ENCODE data around the gene ALG3.

Gene ALG3
- 8.1 to 11.6 (median 10.0) reads per million in 3 donors for total RNA-seq

- peaks cover 3% of the 10 kb centered on the region for H3K4me1 ChIP-seq (ENCODE audit: control insufficient read depth, insufficient read depth, low read length, poor library complexity, severe bottlenecking)
- no peaks in the 10 kb centered on the region for H3K9me3 ChIP-seq (ENCODE audit: control insufficient read depth, low read length)
- H3K36me3 ChIP-seq (ENCODE audit: control insufficient read depth, insufficient read depth, low read length), result peaks cover 20% of the 10 kb centered on the region
- peak; percentile 73 to 79 (median 73) for DNase-seq
- peak within 1 kb of the TSS; percentile 71 for H3K27ac ChIP-seq (ENCODE audit: insufficient read depth, low read length, poor library complexity, severe bottlenecking)
- peak within 1 kb of the TSS; percentile 82 for H3K4me3 ChIP-seq (ENCODE audit: insufficient read depth, low read depth, low read length, poor library complexity, severe bottlenecking)
- no peaks in the 10 kb centered on the region for H3K27me3 ChIP-seq (replicated peaks; ENCODE audit: control insufficient read depth, insufficient read depth, low read length, poor library complexity, severe bottlenecking)
These were observed at the start of gene ALG3 for GRCh38 chr3:184248454-184249411. TSS of gene ALG3 (minus strand) at chr3:184248962. CDS start at chr3:184248940, 22 bp downstream.

- H3K27ac ChIP-seq (ENCODE audit: insufficient read depth, low read length, poor library complexity, severe bottlenecking), result no peak overlapping the region
- DNase-seq, result no peak
- peaks cover 10% of the 10 kb centered on the region for H3K36me3 ChIP-seq (ENCODE audit: control insufficient read depth, insufficient read depth, low read length)
- no peaks in the 10 kb centered on the region for H3K27me3 ChIP-seq (replicated peaks; ENCODE audit: control insufficient read depth, insufficient read depth, low read length, poor library complexity, severe bottlenecking)
- H3K9me3 ChIP-seq (ENCODE audit: control insufficient read depth, low read length), result no peaks in the 10 kb centered on the region
- no peak overlapping the region for H3K4me3 ChIP-seq (ENCODE audit: insufficient read depth, low read depth, low read length, poor library complexity, severe bottlenecking)
- H3K4me1 ChIP-seq (ENCODE audit: control insufficient read depth, insufficient read depth, low read length, poor library complexity, severe bottlenecking), result peaks cover 6% of the 10 kb centered on the region
These were observed 47.9 kb upstream of the ALG3 start for GRCh38 chr3:184296616-184297015.

DNA sequence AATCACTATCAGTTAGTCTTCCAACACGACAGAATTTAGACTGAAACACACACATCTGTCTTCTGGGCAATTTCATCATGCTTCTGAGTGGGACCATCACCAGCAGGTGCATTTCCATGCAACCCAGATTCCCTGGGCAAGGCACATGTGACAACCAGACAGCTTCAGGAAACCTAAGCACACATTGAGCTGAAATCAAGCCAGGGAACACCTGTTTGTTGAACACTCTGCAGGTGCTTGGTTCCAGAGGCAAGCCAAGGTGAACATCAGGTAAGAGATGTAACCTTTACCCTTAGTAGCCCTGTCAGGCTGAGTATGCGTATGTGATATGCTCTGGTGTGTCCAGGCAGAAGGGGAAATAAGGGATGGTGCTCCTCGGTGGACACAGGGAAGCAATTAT is 47.0 kb upstream of the ALG3 start:
- Histone ChIP-seq H3K4me1 (ENCODE audit: control insufficient read depth, insufficient read depth, low read length, poor library complexity, severe bottlenecking) (peaks cover 6% of the 10 kb centered on the region), H3K9me3 (ENCODE audit: control insufficient read depth, low read length) (no peaks in the 10 kb centered on the region)
- no peak for DNase-seq

GRCh38 chr3:184291738-184292445 is 43.1 kb upstream of the ALG3 start:
- Histone ChIP-seq H3K4me1 (ENCODE audit: control insufficient read depth, insufficient read depth, low read length, poor library complexity, severe bottlenecking) (no peaks in the 10 kb centered on the region), H3K27ac (ENCODE audit: insufficient read depth, low read length, poor library complexity, severe bottlenecking) (no peak overlapping the region), H3K4me3 (ENCODE audit: insufficient read depth, low read depth, low read length, poor library complexity, severe bottlenecking) (no peak overlapping the region), H3K36me3 (ENCODE audit: control insufficient read depth, insufficient read depth, low read length) (no peaks in the 10 kb centered on the region), H3K27me3 (replicated peaks; ENCODE audit: control insufficient read depth, insufficient read depth, low read length, poor library complexity, severe bottlenecking) (peaks cover 3% of the 10 kb centered on the region), H3K9me3 (ENCODE audit: control insufficient read depth, low read length) (no peaks in the 10 kb centered on the region)
- DNase-seq, result no peak

More for the DNA sequence above, 47.0 kb upstream of the ALG3 start:
- Histone ChIP-seq H3K27me3 (replicated peaks; ENCODE audit: control insufficient read depth, insufficient read depth, low read length, poor library complexity, severe bottlenecking) (no peaks in the 10 kb centered on the region), H3K27ac (ENCODE audit: insufficient read depth, low read length, poor library complexity, severe bottlenecking) (no peak overlapping the region), H3K4me3 (ENCODE audit: insufficient read depth, low read depth, low read length, poor library complexity, severe bottlenecking) (no peak overlapping the region), H3K36me3 (ENCODE audit: control insufficient read depth, insufficient read depth, low read length) (peaks cover 4% of the 10 kb centered on the region)

- Histone ChIP-seq H3K27me3 (replicated peaks; ENCODE audit: control insufficient read depth, insufficient read depth, low read length, poor library complexity, severe bottlenecking) (peaks cover 3% of the 10 kb centered on the region), H3K36me3 (ENCODE audit: control insufficient read depth, insufficient read depth, low read length) (no peaks in the 10 kb centered on the region), H3K4me1 (ENCODE audit: control insufficient read depth, insufficient read depth, low read length, poor library complexity, severe bottlenecking) (no peaks in the 10 kb centered on the region), H3K9me3 (ENCODE audit: control insufficient read depth, low read length) (no peaks in the 10 kb centered on the region), H3K27ac (ENCODE audit: insufficient read depth, low read length, poor library complexity, severe bottlenecking) (no peak overlapping the region), H3K4me3 (ENCODE audit: insufficient read depth, low read depth, low read length, poor library complexity, severe bottlenecking) (no peak overlapping the region)
- no peak for DNase-seq
These were observed 42.4 kb upstream of the ALG3 start for GRCh38 chr3:184291044-184291737.

DNA sequence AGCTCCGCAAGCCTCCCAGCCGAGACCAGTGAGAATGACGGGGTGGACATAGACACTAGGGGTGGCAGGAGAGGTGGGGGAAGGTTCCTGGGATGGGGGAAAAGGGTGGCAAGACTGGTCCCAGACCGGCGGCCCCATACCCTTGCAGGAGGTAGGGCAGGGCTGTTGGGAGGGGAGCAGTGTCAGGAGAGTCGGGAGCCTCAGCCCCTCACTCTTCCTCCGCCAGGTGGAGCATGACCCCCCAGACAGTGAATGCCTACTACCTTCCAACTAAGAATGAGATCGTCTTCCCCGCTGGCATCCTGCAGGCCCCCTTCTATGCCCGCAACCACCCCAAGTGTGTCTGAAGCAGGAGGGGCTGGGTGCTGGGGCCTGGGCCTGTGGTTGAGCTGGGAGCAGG is 41.6 kb upstream of the ALG3 start:
- Histone ChIP-seq H3K27me3 (replicated peaks; ENCODE audit: control insufficient read depth, insufficient read depth, low read length, poor library complexity, severe bottlenecking) (peaks cover 3% of the 10 kb centered on the region), H3K4me1 (ENCODE audit: control insufficient read depth, insufficient read depth, low read length, poor library complexity, severe bottlenecking) (no peaks in the 10 kb centered on the region), H3K4me3 (ENCODE audit: insufficient read depth, low read depth, low read length, poor library complexity, severe bottlenecking) (no peak overlapping the region), H3K27ac (ENCODE audit: insufficient read depth, low read length, poor library complexity, severe bottlenecking) (no peak overlapping the region), H3K36me3 (ENCODE audit: control insufficient read depth, insufficient read depth, low read length) (no peaks in the 10 kb centered on the region), H3K9me3 (ENCODE audit: control insufficient read depth, low read length) (no peaks in the 10 kb centered on the region)
- DNase-seq, result no peak

DNA sequence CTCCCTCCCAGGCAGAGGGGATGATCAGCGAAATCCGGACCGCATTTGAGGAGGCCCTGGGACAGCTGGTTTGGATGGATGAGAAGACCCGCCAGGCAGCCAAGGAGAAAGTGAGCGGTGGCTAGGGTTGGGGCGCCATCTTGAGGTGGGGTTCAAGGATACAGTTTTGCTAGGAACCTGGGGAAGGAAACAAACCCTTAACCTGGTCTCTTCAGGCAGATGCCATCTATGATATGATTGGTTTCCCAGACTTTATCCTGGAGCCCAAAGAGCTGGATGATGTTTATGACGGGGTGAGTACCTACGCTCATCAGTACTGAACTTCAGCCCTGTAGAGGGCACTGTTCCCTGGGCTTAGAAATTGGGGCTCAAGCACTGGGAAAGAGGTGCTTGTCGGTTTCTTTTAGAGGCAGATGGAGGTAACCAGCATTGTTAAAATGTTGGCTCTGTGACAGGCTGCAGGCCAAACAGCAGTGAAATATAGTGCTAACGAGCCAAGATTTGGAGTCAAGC is 40.7 kb upstream of the ALG3 start:
- no peaks in the 10 kb centered on the region for H3K4me1 ChIP-seq (ENCODE audit: control insufficient read depth, insufficient read depth, low read length, poor library complexity, severe bottlenecking)
- H3K27ac ChIP-seq (ENCODE audit: insufficient read depth, low read length, poor library complexity, severe bottlenecking), result no peak overlapping the region
- no peaks in the 10 kb centered on the region for H3K36me3 ChIP-seq (ENCODE audit: control insufficient read depth, insufficient read depth, low read length)
- no peak overlapping the region for H3K4me3 ChIP-seq (ENCODE audit: insufficient read depth, low read depth, low read length, poor library complexity, severe bottlenecking)
- peak; percentile 8 to 36 (median 24) for DNase-seq
- no peaks in the 10 kb centered on the region for H3K9me3 ChIP-seq (ENCODE audit: control insufficient read depth, low read length)
- peaks cover 3% of the 10 kb centered on the region for H3K27me3 ChIP-seq (replicated peaks; ENCODE audit: control insufficient read depth, insufficient read depth, low read length, poor library complexity, severe bottlenecking)

DNA sequence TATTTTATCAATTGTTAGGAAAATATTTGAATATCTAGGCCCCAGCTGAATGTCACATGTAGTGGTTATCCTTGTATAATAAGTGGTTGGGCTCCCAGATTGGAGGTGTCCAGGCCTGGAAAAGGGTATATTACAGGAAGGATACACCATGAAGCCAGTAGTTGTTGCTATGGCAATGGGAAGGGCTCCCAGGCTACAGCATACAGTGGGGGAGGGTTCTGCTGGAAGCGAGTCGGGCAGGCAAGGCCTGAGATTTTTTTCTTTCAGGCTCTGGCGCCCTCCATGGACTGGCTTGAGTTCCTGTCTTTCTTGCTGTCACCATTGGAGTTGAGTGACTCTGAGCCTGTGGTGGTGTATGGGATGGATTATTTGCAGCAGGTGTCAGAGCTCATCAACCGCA is 35.9 kb upstream of the ALG3 start:
- no peak for DNase-seq
- Histone ChIP-seq H3K4me3 (ENCODE audit: insufficient read depth, low read depth, low read length, poor library complexity, severe bottlenecking) (no peak overlapping the region), H3K36me3 (ENCODE audit: control insufficient read depth, insufficient read depth, low read length) (no peaks in the 10 kb centered on the region), H3K27ac (ENCODE audit: insufficient read depth, low read length, poor library complexity, severe bottlenecking) (no peak overlapping the region), H3K9me3 (ENCODE audit: control insufficient read depth, low read length) (no peaks in the 10 kb centered on the region), H3K27me3 (replicated peaks; ENCODE audit: control insufficient read depth, insufficient read depth, low read length, poor library complexity, severe bottlenecking) (peaks cover 3% of the 10 kb centered on the region), H3K4me1 (ENCODE audit: control insufficient read depth, insufficient read depth, low read length, poor library complexity, severe bottlenecking) (no peaks in the 10 kb centered on the region)

GRCh38 chr3:184283681-184284080 is 34.9 kb upstream of the ALG3 start:
- no peaks in the 10 kb centered on the region for H3K9me3 ChIP-seq (ENCODE audit: control insufficient read depth, low read length)
- H3K27me3 ChIP-seq (replicated peaks; ENCODE audit: control insufficient read depth, insufficient read depth, low read length, poor library complexity, severe bottlenecking), result peaks cover 1% of the 10 kb centered on the region
- H3K27ac ChIP-seq (ENCODE audit: insufficient read depth, low read length, poor library complexity, severe bottlenecking), result no peak overlapping the region
- no peak for DNase-seq
- H3K4me3 ChIP-seq (ENCODE audit: insufficient read depth, low read depth, low read length, poor library complexity, severe bottlenecking), result no peak overlapping the region
- no peaks in the 10 kb centered on the region for H3K36me3 ChIP-seq (ENCODE audit: control insufficient read depth, insufficient read depth, low read length)
- no peaks in the 10 kb centered on the region for H3K4me1 ChIP-seq (ENCODE audit: control insufficient read depth, insufficient read depth, low read length, poor library complexity, severe bottlenecking)
